ENCODE measurements around the gene MRGPRF. TPM values are rescaled to one million over a fixed set of nuclear protein-coding genes. Genes with fewer than 3 reads are reported as not detected.
"Not testable (repeated sequence)": the region's sequence is repeated elsewhere in the genome, so short reads cannot be mapped to it uniquely, and the experiment has no call there.

The MRGPRF gene
- total RNA-seq, 1 donor from 2014 or later = 8.8 TPM

- Mint-ChIP-seq H3K9me3 (ENCODE audit: low read depth) (no peaks in the 10 kb centered on the region), H3K27ac (ENCODE audit: unreplicated experiment) (peak overlapping the region; percentile 85), H3K4me1 (ENCODE audit: low read depth) (peaks cover 41% of the 10 kb centered on the region)
These were observed 12.7 kb downstream of the MRGPRF start for GRCh38 chr11:69000391-69000790.

GRCh38 chr11:68999748-69000355 is 13.2 kb downstream of the MRGPRF start:
- H3K27me3 Mint-ChIP-seq (ENCODE audit: low read depth); H3K9me3 Mint-ChIP-seq (ENCODE audit: low read depth); H3K36me3 Mint-ChIP-seq (ENCODE audit: low read depth); H3K4me3 Mint-ChIP-seq (ENCODE audit: unreplicated experiment): not testable (repeated sequence)
- H3K4me1 Mint-ChIP-seq (ENCODE audit: low read depth) = peaks cover 42% of the 10 kb centered on the region
- peak; percentile 59 for DNase-seq (ENCODE audit: low spot score)
- H3K27ac Mint-ChIP-seq (ENCODE audit: unreplicated experiment) = peak overlapping the region; percentile 85

More at GRCh38 chr11:69000391-69000790, 12.7 kb downstream of the MRGPRF start:
- Mint-ChIP-seq H3K4me3 (ENCODE audit: unreplicated experiment) (no peak overlapping the region), H3K36me3 (ENCODE audit: low read depth) (no peaks in the 10 kb centered on the region), H3K27me3 (ENCODE audit: low read depth) (no peaks in the 10 kb centered on the region)
- no peak for TF ChIP-seq CTCF (IDR thresholded peaks at IDR 0.05)
- no peak for DNase-seq (ENCODE audit: low spot score)

GRCh38 chr11:68999093-68999747 is 13.8 kb downstream of the MRGPRF start:
- no peak for DNase-seq (ENCODE audit: low spot score)
- peak overlapping the region; percentile 68 for H3K27ac Mint-ChIP-seq (ENCODE audit: unreplicated experiment)
- TF ChIP-seq CTCF (IDR thresholded peaks at IDR 0.05) = no peak
- H3K27me3 Mint-ChIP-seq (ENCODE audit: low read depth) = no peaks in the 10 kb centered on the region
- no peaks in the 10 kb centered on the region for H3K36me3 Mint-ChIP-seq (ENCODE audit: low read depth)
- H3K9me3 Mint-ChIP-seq (ENCODE audit: low read depth) = no peaks in the 10 kb centered on the region
- peaks cover 44% of the 10 kb centered on the region for H3K4me1 Mint-ChIP-seq (ENCODE audit: low read depth)
- no peak overlapping the region for H3K4me3 Mint-ChIP-seq (ENCODE audit: unreplicated experiment)

GRCh38 chr11:68998390-68998911 is 14.6 kb downstream of the MRGPRF start:
- Mint-ChIP-seq H3K36me3 (ENCODE audit: low read depth) (no peaks in the 10 kb centered on the region), H3K27ac (ENCODE audit: unreplicated experiment) (no peak overlapping the region), H3K4me1 (ENCODE audit: low read depth) (peaks cover 44% of the 10 kb centered on the region), H3K9me3 (ENCODE audit: low read depth) (no peaks in the 10 kb centered on the region), H3K27me3 (ENCODE audit: low read depth) (peaks cover 5% of the 10 kb centered on the region), H3K4me3 (ENCODE audit: unreplicated experiment) (no peak overlapping the region)
- no peak for DNase-seq (ENCODE audit: low spot score)
- TF ChIP-seq CTCF (IDR thresholded peaks at IDR 0.05) = no peak

- H3K9me3 Mint-ChIP-seq (ENCODE audit: low read depth) = no peaks in the 10 kb centered on the region
- H3K27me3 Mint-ChIP-seq (ENCODE audit: low read depth) = peaks cover 10% of the 10 kb centered on the region
- no peak for TF ChIP-seq CTCF (IDR thresholded peaks at IDR 0.05)
- H3K27ac Mint-ChIP-seq (ENCODE audit: unreplicated experiment) = no peak overlapping the region
- DNase-seq (ENCODE audit: low spot score) = no peak
- H3K4me1 Mint-ChIP-seq (ENCODE audit: low read depth) = peaks cover 44% of the 10 kb centered on the region
- H3K4me3 Mint-ChIP-seq (ENCODE audit: unreplicated experiment) = no peak overlapping the region
- no peaks in the 10 kb centered on the region for H3K36me3 Mint-ChIP-seq (ENCODE audit: low read depth)
These were observed 15.1 kb downstream of the MRGPRF start for GRCh38 chr11:68997995-68998348.

Data from chondrocyte (in vitro differentiated cells).